GM19238 (cell line): ENCODE measurements around the gene ACAD11.

Experiments
- DNase-seq: peaks from one replicate; pipeline ENCODE4 v3.0.0; 2011; ENCODE audit warnings: low spot score; ENCODE audit not compliant: insufficient read length

Gene ACAD11

DNA sequence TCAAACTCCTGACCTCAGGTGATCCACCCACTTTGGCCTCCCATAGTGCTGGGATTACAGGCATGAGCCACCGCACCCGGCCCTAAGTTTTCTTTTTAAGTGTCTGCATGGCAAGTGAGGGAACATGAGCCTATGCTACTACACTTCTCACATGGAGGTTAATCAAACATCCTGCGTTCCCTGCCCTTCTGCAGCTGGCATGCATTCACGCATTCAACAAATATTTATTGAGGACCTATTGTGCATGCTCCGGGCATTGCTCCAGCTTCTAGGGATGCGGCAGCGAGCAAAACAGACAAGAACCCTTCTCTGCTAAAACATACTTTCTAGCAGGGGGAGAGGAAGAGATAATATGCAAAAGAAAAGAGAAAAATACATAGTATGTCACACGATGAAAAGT lies 105.2 kb downstream of the ACAD11 start:
- DNase-seq = no peak

DNA sequence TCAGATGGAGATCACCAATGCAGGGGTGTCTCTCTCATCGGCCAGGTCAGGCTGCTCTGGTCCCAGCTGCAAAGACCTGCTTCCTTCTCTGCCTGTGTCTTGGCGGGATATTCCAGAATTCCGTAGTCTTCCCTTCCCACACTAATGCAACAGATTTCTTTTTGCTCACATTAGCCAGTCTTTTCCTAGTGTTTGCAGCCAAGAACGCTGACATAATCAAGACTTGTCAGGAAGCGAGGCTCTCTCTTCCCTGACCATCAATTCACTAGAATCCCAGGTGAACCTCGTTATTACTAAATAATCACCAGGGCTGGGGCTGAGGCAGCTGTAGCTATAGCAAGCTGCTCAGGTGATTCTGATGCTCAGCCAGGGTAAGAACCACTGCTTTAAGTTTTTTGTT lies 105.8 kb downstream of the ACAD11 start:
- DNase-seq = no peak

DNA sequence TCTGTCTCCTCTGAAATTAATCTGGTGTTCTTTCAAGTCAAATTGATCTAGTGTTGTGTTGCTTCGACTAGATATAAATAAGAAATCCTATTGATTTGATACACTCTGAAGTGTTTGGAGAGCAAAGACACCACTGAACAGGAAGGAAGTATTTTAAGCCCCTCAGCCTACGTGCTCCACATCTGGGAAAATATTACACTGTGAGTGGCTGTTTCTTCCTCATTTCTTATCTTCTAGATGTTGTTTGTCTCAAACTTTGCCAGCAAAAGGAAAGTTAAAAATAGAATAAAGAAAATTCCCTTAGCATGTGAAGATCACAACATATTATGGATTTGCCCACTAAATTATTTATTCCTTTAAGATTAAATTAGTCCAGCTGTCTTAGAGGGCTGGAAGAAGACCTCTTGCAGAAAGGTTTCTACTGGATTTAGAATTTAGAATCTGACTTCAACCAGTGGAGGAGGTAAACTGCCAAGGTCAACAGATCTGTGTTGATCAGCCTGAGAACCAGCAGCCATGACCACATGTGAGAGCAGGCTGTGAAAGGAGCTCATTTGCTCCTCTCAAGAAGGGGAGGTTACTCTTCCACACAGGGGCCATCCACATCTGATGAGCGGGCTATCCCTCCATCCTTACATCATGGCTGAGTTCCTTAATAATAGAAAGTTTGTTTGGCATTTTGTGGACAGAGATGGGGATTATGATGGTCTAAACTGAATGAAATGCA lies 108.9 kb downstream of the ACAD11 start:
- DNase-seq = no peak

DNA sequence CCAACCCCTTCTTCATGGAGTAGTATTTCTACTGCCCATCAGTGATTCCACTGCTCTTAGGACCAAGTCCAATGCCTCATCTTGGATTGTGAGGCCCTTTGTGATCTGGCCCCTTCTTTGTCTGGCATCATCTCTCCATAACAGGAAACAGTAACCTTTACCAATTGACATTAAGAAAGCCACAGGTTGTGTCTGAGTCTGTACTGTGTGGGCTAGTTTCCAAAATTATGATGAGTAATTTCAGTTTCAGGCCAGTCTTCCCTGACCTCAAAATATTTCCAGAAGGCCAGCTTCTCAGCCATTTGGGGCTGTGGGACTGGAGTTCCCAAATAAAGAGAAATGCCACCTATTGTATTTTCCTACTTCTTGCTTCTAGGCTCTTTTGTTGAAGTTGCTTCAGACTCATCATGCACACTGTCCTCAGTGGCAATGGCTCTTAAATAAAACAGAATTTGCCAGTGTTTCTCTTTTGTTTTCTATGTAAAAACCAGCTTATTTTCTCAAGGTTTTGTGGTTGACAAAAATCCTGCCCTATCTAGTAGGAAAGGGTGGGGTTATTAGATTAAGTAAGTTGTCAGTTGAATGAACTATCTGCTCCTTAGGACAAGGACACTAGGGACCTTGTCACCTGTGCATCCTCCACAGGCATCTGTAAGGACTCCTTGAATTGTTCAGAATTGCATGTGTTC lies 109.6 kb downstream of the ACAD11 start:
- DNase-seq = peak; percentile 10

DNA sequence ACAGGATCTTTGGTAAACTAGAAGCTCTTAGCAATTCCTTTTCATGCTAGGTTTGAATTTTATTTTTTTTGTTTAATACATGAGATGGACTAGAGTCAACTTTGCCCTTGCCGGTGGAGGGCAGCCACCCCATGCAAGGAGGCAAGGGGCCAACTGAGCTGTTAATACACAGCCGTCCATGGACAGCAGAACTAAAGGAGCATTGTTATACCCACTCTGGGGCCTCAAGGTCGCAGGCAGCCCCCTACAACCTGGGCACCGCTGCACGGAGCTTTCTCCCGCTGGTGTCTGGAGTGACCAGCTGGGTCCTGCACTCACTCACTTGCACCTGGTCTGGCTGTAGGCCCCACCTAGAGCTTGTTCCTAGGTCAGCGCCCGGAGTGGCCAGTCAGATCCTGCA lies 110.4 kb downstream of the ACAD11 start:
- DNase-seq = no peak

DNA sequence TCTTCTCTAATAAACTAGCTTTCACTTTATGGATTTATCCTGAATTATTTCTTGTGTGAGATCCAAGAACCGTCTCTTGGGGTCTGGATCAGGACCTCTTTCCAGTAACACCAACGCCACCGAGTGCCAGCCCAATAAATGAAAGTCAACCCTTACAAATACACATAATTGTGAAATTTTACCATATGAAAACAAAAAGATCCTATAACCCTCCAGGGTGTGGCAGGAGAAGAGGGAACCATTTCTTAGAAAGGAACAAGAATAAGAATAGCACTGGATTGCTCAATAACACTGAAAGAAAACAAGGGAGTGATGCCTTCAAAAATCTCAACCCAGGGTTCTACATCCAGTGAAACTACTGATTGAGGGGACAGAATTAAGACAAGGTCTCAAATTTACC lies 114.1 kb downstream of the ACAD11 start:
- DNase-seq = no peak

DNA sequence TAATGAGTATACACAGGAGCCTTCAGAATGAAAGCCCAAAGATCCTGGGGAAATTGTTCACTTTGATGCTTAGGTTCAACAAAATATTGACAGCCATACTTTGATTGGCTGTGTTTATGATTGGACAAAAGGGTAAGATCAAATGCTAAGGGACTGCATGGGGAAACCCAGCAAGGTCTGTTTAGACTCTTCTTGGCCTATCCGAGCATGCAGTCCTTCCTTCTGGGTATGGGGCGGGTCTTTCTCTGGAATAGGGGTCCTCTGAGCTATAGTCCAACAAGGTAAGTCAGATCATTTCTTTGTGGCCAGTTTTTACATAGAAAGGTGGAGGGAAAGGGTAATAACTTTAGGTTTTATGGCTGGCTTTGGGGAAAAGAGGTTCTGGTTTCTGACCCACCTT lies 115.5 kb downstream of the ACAD11 start:
- DNase-seq = no peak

DNA sequence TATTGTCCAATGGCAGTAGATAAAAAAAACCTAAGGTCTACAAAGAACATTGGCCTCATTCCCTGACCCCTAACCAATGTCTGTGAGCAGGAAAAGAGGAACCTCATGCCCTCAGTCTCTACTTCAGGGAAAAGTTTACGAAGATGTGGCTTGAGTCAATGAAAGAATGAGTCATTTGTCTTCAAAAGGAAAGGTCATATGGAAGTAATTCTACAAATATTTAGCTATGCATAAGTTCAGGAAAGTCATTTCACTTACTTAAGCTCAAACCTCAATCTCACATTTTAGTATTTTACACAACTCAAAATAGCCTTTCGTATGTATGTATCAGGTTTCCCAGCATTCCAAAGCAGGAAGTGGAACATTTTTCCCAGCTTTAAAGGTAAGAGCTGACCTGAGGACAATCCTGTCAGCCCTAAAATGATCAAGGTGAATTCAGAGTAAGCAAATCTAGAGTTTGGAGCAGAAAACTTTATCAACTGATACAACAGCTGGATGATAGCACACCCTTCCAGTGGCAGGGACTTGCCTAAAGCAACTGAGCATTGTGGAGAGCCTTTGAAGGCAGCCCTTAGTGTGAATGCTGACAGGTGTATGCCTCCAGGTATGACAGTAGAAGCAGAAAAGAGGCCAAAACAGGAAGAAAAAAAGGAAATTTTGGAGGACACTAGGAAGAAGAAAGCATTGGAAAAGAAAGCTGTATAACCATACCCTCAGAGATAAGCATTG lies 116.4 kb downstream of the ACAD11 start:
- no peak for DNase-seq

DNA sequence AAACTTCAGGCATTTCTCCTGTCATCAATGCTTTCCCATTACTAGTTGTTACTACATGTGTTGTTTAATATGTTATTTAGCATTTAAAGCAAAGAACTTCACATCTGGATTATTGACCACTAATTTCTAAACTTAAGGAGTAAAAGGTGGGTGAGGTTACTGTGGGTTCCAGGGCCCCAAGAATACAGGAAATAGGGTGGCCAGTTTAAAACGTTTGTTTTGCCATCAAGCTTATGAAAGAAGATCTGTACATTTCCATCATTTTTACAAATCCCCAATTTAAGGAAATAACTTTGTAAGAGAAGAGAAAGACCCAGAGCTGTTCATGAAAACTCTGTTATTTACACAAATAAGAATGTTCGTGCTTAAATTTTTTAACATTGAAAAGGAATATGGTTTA lies 117.0 kb downstream of the ACAD11 start:
- DNase-seq = no peak

DNA sequence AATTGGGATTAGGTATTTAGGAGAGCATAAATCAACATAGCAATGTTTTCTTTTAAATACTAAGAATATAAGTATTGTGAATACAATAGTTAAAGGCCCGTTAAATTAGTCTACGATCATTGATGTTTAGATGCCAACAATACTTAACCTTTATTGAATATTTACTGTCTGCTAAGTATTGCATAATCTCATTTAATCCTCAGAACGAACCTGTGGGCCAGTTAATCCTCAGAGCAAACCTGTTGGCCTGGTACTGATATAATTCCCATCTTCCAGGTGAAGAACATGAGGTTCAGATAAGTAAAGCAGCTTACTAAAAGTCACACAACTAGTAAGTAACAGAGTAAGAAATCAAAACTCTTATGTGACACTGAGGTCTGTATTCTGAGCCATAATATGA lies 119.9 kb downstream of the ACAD11 start:
- DNase-seq = no peak

DNA sequence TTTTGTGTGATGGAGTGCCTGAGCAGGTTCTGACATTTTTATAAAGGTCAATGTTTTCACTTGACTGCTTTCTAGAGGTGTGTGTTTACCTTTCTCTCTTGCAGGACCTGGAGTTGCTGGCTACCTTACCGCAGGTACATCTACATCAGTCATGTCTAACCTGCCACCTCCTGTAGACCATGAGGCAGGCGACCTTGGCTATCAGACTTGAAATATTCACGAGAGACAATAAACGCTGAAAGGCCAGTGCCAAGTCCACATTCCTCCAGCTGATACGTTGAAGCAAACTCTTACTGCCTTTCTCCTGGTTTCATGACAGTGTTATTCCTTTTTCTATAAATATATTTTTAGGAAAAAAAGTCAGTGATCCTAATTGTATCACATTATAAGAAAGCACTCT lies 121.5 kb downstream of the ACAD11 start:
- no peak for DNase-seq

DNA sequence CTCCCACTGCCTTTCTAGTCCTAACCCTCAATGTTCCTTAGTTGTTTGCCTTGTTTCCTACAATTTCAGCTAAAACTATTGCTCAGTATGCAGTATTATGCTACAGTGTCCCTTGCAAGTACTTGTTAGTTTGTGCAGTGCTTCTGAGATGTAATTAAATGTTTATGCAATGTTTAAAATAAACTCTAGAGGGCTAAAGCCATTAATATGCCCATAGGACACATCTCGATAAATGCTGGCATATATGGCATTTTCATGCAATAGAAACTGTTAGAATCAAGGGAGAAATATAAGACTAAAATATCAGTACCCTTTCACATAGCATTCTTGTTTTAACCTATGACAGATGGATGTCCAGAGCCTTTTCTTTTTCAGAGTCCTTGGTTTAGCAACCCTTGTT lies 122.3 kb downstream of the ACAD11 start:
- no peak for DNase-seq

DNA sequence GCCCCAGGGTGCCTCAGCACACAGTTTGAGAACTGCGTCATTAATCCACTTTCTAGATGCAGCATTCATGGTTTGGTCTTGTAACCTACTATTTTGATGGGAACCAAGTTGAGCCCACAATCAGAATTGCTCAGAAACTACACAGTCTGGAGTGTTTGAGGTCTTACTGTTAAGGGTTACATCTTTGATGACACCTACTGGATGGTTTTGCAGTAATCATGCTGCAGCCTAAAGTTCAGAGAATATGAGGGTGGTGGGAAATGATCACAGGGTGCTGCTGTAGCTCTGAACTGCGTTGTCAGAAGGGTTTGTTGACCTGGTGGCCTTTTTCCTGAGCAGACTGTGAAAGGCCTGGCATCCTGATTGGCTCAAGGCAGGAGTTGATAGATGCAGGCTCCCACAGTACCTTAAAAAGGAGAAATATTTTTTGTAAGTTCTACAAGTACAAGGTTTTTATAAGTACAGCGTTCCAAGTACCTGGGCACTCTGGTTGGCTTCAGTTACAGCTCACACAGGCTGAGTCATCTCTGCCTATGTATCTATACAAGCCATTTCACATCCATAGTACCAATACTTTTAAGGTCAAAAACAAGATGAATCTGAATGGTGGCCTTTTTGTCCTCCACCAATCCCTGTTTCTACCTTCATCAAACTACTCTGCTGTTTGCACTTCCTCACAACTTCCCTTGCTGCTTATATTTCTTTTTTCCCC lies 123.0 kb downstream of the ACAD11 start:
- no peak for DNase-seq

DNA sequence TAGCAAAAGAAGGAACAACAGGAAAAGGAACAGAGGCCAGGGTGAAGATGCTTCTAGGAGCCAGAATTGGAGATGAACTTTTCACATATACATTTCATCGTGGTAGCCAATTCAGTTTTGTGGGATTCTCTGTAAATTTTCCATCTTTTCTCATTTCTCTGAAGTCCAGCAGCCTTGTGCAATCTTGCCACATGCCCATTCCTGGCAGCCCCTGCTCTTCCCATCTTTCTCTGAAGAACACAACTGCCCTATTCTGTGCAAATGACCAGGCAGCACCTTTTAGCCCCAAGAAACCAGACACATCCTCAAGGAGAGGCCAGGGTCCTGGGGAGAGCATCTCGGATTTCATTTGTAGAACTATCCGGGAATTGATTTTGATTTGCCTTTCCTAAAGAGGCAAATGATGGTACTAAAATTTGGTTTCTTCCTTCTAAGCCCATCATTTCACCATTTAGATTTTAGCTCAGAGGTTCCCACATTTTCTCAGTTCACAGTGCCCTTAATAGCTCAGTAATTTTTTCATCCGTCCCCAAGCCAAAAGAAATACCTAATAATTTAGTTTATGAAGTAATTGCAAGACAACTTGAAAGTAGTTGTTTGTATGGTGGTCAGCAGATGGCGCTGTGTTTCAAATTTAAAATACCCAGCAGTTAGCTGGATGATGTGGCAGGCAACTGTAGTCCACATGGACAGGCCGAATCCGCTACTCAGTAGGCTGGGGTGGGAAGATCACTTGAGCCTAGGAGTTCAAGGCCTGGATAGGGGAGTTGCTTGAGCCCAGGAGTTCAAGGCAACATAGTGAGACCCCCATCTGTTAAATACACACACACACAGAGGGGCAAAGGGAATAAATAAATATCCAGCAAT lies 123.8 kb downstream of the ACAD11 start:
- DNase-seq = no peak

DNA sequence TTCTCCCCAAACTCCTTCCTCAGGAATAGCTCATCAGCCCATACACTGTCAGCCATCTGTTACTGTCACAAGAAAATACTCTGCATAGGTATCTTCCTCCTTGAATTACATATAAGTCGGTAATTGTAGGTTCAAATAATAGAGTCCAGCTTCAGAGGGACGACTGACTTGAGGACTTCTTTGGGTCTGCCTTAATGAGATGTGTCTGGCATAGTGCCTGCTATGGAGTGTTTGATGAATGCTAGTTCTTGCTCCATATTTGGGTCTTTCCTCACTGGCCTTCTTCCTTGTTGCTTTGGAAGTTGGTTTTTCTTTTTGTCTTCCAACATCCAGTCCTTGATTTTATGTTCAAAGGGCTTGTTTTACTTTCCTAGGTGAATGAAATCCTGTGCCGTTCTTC lies 129.0 kb downstream of the ACAD11 start:
- DNase-seq = no peak

DNA sequence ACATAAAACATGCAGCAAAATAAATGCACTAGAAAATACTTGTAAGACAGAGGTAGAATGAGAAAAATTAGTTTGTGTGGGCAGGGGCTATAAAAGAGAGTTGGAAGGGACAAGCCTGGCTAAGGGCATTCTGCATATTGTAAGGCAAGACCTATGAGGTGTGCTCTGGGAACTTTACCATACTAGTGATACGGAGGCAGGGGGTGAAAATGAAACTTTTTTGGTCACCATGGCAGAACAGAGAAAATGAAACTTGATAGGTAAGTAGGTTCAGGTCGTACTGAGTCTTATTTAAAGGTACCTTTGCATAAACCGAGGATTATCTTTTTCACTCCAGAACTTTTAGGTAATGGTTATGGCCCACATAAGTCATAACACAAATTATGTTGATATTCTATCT lies 137.3 kb downstream of the ACAD11 start:
- DNase-seq = no peak

DNA sequence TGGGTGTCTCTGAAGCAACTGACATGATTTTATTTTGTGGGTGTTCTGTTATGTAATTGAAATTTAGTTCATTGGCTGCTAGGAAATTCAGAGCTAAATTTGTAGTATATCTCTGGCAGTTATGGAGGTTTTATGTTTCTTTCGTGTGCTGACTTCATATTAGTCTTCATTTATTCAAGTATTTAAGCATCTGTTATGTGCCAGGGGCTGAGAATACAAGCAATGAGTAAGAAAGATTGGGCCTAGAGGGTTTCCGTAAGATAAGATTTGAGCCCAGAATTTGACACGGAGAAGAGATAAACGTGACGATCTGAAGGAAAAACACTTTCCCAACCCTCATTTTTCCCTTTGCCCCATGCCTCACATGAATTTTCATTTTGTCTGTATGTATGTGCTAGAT lies 137.7 kb downstream of the ACAD11 start:
- DNase-seq = no peak

DNA sequence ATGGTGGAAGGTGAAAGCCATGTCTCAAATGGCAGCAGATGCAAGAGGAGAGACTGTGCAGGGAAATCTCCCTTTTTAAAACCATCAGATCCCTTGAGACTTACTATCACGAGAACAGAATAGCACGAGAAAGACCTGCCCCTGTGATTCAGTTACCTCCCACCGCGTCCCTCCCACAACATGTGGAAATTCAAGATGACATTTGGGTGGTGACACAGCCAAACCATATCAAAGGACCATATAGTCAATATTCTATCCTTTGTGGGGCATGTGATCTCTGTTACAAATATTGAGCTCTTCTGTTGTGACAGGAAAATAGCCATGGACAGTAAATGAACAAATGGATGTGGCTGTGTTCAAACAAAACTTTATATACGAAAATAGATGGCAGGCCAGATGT lies 139.7 kb downstream of the ACAD11 start:
- DNase-seq = no peak

DNA sequence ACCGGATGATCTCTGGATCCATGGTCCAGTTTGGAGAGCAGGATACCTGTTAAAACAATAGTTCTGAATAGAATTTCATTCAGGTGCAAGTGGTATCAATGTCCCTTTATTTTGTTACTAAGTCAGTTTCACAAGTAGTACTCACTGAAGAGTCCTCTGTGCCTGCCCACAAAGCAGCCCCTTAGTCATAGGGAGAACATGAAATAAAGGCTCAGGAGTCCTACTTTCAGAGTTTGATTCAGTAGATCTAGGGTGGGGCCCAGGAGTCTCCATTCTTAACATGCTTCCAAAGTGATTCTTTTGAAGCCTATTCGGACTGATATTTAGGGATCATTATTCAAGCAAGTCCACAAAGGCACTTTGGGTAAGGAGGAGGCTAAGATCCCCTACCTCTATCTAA lies 142.3 kb downstream of the ACAD11 start:
- DNase-seq = no peak

DNA sequence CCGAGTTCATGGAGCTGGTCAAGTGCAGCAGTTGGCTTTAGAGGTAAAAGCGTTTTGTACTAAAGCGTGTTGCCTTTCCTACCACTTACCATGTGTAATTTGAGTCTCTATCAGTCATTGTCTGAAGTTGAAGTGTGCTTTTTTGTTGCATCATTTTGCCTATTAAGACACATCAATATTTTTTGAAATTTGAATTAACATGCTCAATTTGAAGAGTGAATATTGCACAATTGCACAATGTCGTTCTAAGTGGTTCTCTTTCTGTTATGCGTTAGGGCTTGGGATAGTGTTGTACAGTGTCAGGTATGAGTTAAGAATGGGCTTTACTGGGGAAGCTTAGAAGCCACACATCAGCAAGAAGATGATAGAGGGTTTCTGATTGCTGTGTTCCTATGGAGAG lies 146.6 kb downstream of the ACAD11 start:
- DNase-seq = no peak

DNA sequence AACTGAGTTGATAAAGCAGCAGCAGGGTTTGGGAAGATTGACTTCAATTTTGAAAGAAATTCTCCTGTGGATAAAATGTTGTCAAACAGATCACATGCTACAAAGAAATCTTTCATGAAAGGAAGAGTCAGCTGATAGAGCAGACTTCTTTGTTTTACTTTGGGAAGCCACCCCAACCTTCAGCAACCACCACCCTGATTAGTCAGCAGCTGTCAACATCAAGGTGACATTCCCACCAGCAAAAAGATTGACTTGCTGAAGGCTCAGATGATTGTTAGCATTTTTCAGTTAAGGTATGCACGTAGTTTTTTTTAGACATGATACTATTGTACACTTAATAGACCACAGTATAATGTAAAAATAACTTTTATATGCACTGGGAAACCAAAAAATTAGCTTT lies 150.1 kb downstream of the ACAD11 start:
- no peak for DNase-seq
